ENCODE data around the gene TMEM256.

The TMEM256 gene

GRCh38 chr17:7356756-7357155, 47.1 kb downstream of the TMEM256 start:
- no peak for TF ChIP-seq CTCF (IDR thresholded peaks at IDR 0.05)
- Histone ChIP-seq H3K9ac (no peak overlapping the region), H3K27me3 (ENCODE audit: control insufficient read depth, insufficient read depth, low read length) (no peaks in the 10 kb centered on the region), H3K36me3 (ENCODE audit: control insufficient read depth, insufficient read depth, low read length) (no peaks in the 10 kb centered on the region), H3K9me3 (ENCODE audit: control insufficient read depth, low read length) (no peaks in the 10 kb centered on the region), H2AFZ (no peak overlapping the region), H3K4me2 (ENCODE audit: low read length) (no peak overlapping the region), H3K4me1 (peaks cover 13% of the 10 kb centered on the region), H3K79me2 (no peaks in the 10 kb centered on the region), H3K27ac (no peak overlapping the region), H3K4me3 (ENCODE audit: low read depth, low read length) (no peak overlapping the region)

- H2AFZ ChIP-seq, result peak overlapping the region; percentile 74
- H3K9ac ChIP-seq, result no peak overlapping the region
- no peaks in the 10 kb centered on the region for H3K27me3 ChIP-seq (ENCODE audit: control insufficient read depth, insufficient read depth, low read length)
- no peaks in the 10 kb centered on the region for H3K79me2 ChIP-seq
- no peaks in the 10 kb centered on the region for H3K36me3 ChIP-seq (ENCODE audit: control insufficient read depth, insufficient read depth, low read length)
- H3K4me3 ChIP-seq (ENCODE audit: low read depth, low read length), result no peak overlapping the region
- peaks cover 13% of the 10 kb centered on the region for H3K4me1 ChIP-seq
- no peak overlapping the region for H3K27ac ChIP-seq
- TF ChIP-seq CTCF (IDR thresholded peaks at IDR 0.05), result peak; percentile 88
- no peaks in the 10 kb centered on the region for H3K9me3 ChIP-seq (ENCODE audit: control insufficient read depth, low read length)
- no peak overlapping the region for H3K4me2 ChIP-seq (ENCODE audit: low read length)
Measured at GRCh38 chr17:7356072-7356549, 47.8 kb downstream of the TMEM256 start.

- Histone ChIP-seq H3K36me3 (ENCODE audit: control insufficient read depth, insufficient read depth, low read length) (no peaks in the 10 kb centered on the region), H3K9me3 (ENCODE audit: control insufficient read depth, low read length) (no peaks in the 10 kb centered on the region), H3K4me3 (ENCODE audit: low read depth, low read length) (no peak overlapping the region), H3K9ac (no peak overlapping the region), H3K79me2 (no peaks in the 10 kb centered on the region), H3K27ac (no peak overlapping the region), H3K27me3 (ENCODE audit: control insufficient read depth, insufficient read depth, low read length) (no peaks in the 10 kb centered on the region), H3K4me2 (ENCODE audit: low read length) (no peak overlapping the region), H3K4me1 (peaks cover 13% of the 10 kb centered on the region), H2AFZ (no peak overlapping the region)
- no peak for TF ChIP-seq CTCF (IDR thresholded peaks at IDR 0.05)
Measured at GRCh38 chr17:7355573-7355972, 48.3 kb downstream of the TMEM256 start.

GRCh38 chr17:7355053-7355452, 48.8 kb downstream of the TMEM256 start, which contains the start of gene TMEM95:
Gene TMEM95 (plus strand): TSS chr17:7355156. CDS start chr17:7355205, 49 bp downstream.
- Histone ChIP-seq H3K9ac (no peak within 1 kb of the TSS), H3K4me2 (ENCODE audit: low read length) (peak within 1 kb of the TSS; percentile 20)

More at GRCh38 chr17:7355053-7355452, 48.8 kb downstream of the TMEM256 start, which contains the start of gene TMEM95:
- Histone ChIP-seq H3K27ac (no peak within 1 kb of the TSS), H3K27me3 (ENCODE audit: control insufficient read depth, insufficient read depth, low read length) (no peaks in the 10 kb centered on the region), H2AFZ (no peak within 1 kb of the TSS), H3K4me1 (peaks cover 13% of the 10 kb centered on the region), H3K36me3 (ENCODE audit: control insufficient read depth, insufficient read depth, low read length) (no peaks in the 10 kb centered on the region), H3K4me3 (ENCODE audit: low read depth, low read length) (no peak within 1 kb of the TSS), H3K9me3 (ENCODE audit: control insufficient read depth, low read length) (no peaks in the 10 kb centered on the region), H3K79me2 (no peaks in the 10 kb centered on the region)
- no peak for TF ChIP-seq CTCF (IDR thresholded peaks at IDR 0.05)

Measured in parathyroid adenoma (tissue), 2 donors.